Ishikawa (cell line): ENCODE measurements around the gene KREMEN1.

Experiments
- CEBPB ChIP-seq: IDR thresholded peaks from 2 replicates; pipeline ENCODE4 v1.6.1; 2012
- CREB1 ChIP-seq: IDR thresholded peaks from 2 replicates; pipeline ENCODE4 v1.6.1; 2012; ENCODE audit warnings: low read depth
- EGR1 ChIP-seq: IDR thresholded peaks from 2 replicates; pipeline ENCODE4 v1.6.1; 2012
- EP300 ChIP-seq: IDR thresholded peaks from 2 replicates; pipeline ENCODE4 v1.6.1; 2012; ENCODE audit warnings: borderline replicate concordance
- FOXM1 ChIP-seq: IDR thresholded peaks from 2 replicates; pipeline ENCODE4 v1.6.1; 2012; ENCODE audit warnings: low read depth, borderline replicate concordance
- NFIC ChIP-seq: IDR thresholded peaks from 2 replicates; pipeline ENCODE4 v1.6.1; 2012
- RAD21 ChIP-seq: IDR thresholded peaks from 2 replicates; pipeline ENCODE4 v1.6.1; 2012; ENCODE audit warnings: low read depth
- TAF1 ChIP-seq: IDR thresholded peaks from 2 replicates; pipeline ENCODE4 v1.6.1; 2012; ENCODE audit warnings: low read depth, mild to moderate bottlenecking
- TCF12 ChIP-seq: IDR thresholded peaks from 2 replicates; pipeline ENCODE4 v1.6.1; 2012; ENCODE audit warnings: low read depth
- TEAD4 ChIP-seq: IDR thresholded peaks from 2 replicates; pipeline ENCODE4 v1.6.1; 2012
- YY1 ChIP-seq: IDR thresholded peaks from 2 replicates; pipeline ENCODE4 v1.6.1; 2012; ENCODE audit warnings: low read depth
- ZBTB7A ChIP-seq: IDR thresholded peaks from 2 replicates; pipeline ENCODE4 v1.6.1; 2012; ENCODE audit warnings: low read depth
- TF ChIP-seq, protein P1 (sequence below): IDR thresholded peaks from 2 replicates; pipeline ENCODE4 v1.6.1; 2012
- TF ChIP-seq, protein P2 (sequence below): IDR thresholded peaks from 2 replicates; pipeline ENCODE4 v1.6.1; 2012
- TF ChIP-seq, protein P3 (sequence below): IDR thresholded peaks from 2 replicates; pipeline ENCODE4 v1.6.1; 2012; ENCODE audit warnings: low read depth, mild to moderate bottlenecking

The KREMEN1 gene

DNA sequence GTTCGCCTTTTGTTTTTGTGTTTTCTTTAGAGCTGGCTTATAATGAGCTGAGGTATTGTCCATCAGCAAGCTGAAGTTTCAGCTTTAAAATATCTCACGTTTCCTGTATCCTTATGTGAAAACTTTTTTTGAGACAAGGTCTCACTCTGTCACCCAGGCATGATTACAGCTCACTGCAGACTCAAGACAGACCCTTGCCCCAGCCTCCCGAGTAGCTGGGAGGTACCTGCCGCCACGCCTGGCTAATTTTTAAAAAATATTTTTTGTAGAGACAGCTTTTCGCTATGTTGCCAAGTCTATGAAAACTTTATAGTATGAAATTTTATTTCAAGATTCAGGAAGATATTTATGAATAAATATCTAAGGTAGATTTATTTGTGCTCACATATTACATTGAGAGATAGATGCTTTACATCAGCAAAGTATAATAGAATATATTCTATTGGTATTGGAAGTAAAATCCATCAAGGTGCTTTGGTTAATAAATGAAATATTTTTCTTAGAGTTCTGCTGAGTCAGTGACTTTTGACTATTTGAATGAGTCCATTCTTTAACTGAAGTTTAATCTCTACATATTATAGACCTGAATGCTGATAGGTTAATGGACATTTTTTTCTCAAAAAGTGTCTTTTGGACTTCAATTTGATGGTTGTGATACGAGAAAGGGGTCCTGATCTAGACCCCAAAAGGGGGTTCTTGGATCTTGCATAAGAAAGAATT lies 10.2 kb downstream of the KREMEN1 start:
- TF ChIP-seq RAD21 (no peak), ZBTB7A (no peak), CREB1 (no peak), FOXM1 (no peak), TEAD4 (no peak), TCF12 (no peak), EGR1 (no peak), YY1 (no peak), TAF1 (no peak), NFIC (no peak)
- TF ChIP-seq, protein P1, sequence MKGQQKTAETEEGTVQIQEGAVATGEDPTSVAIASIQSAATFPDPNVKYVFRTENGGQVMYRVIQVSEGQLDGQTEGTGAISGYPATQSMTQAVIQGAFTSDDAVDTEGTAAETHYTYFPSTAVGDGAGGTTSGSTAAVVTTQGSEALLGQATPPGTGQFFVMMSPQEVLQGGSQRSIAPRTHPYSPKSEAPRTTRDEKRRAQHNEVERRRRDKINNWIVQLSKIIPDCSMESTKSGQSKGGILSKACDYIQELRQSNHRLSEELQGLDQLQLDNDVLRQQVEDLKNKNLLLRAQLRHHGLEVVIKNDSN = no peak
- TF ChIP-seq, protein P2, sequence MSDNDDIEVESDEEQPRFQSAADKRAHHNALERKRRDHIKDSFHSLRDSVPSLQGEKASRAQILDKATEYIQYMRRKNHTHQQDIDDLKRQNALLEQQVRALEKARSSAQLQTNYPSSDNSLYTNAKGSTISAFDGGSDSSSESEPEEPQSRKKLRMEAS = no peak

DNA sequence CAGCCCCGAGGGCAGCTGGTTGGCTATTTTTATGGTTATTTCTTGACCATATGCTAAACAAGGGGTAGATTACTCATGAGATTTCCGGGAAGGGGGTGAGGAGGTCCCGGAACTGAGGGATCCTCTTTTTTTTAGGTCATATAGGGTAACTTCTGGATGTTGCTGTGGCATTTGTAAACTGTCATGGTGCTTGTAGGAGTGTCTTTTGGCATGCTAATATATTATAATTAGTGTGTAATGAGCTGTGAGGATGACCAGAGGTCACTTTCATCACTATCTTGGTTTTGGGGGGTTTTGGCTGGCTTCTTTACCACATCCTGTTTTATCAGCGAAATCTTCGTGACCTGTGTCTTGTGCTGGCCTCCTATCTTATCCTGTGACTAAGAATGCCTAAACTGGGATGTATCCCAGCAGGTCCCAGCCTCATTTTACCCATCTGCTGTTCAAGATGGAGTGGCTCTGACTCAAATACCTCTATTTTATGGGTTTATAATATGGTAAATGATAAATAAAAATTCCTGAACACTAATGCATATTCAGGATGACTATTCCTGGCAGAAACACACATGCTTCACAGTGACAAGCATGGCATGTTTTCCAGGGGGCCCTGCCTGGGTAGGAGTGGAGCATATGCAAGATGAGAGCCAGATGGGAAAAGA lies 11.2 kb downstream of the KREMEN1 start:
- TF ChIP-seq FOXM1 (no peak), ZBTB7A (no peak), TAF1 (no peak), YY1 (no peak), EGR1 (no peak), CREB1 (no peak), RAD21 (no peak), EP300 (no peak), NFIC (no peak)
- TF ChIP-seq, protein P2 = no peak
- TF ChIP-seq, protein P3, sequence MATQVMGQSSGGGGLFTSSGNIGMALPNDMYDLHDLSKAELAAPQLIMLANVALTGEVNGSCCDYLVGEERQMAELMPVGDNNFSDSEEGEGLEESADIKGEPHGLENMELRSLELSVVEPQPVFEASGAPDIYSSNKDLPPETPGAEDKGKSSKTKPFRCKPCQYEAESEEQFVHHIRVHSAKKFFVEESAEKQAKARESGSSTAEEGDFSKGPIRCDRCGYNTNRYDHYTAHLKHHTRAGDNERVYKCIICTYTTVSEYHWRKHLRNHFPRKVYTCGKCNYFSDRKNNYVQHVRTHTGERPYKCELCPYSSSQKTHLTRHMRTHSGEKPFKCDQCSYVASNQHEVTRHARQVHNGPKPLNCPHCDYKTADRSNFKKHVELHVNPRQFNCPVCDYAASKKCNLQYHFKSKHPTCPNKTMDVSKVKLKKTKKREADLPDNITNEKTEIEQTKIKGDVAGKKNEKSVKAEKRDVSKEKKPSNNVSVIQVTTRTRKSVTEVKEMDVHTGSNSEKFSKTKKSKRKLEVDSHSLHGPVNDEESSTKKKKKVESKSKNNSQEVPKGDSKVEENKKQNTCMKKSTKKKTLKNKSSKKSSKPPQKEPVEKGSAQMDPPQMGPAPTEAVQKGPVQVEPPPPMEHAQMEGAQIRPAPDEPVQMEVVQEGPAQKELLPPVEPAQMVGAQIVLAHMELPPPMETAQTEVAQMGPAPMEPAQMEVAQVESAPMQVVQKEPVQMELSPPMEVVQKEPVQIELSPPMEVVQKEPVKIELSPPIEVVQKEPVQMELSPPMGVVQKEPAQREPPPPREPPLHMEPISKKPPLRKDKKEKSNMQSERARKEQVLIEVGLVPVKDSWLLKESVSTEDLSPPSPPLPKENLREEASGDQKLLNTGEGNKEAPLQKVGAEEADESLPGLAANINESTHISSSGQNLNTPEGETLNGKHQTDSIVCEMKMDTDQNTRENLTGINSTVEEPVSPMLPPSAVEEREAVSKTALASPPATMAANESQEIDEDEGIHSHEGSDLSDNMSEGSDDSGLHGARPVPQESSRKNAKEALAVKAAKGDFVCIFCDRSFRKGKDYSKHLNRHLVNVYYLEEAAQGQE = no peak
- TF ChIP-seq, protein P1 = no peak

DNA sequence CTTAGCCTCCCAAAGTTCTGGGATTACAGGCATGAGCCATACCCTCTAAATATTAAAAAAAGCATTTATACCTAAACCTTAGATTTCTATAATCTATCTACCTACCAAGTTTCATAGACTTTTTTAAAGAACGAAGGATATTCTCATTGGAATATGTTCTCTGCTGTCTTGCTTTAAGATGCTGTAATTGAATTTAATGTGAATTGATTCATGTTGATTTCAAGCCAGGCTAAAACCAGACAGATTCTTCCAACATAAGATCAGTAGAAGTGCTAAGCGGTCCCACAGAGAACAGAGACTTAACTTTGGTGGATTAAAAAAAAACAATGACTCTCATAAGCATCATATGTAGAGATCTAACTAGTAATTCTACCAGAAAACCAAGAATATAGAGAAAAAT lies 14.2 kb downstream of the KREMEN1 start:
- TF ChIP-seq YY1 (no peak), CREB1 (no peak), TEAD4 (no peak), EGR1 (no peak), ZBTB7A (no peak), TCF12 (no peak), RAD21 (no peak), EP300 (no peak), FOXM1 (no peak), NFIC (no peak), TAF1 (no peak), CEBPB (no peak)
- TF ChIP-seq, protein P1 = no peak
- TF ChIP-seq, protein P2 = no peak
- TF ChIP-seq, protein P3 = no peak

DNA sequence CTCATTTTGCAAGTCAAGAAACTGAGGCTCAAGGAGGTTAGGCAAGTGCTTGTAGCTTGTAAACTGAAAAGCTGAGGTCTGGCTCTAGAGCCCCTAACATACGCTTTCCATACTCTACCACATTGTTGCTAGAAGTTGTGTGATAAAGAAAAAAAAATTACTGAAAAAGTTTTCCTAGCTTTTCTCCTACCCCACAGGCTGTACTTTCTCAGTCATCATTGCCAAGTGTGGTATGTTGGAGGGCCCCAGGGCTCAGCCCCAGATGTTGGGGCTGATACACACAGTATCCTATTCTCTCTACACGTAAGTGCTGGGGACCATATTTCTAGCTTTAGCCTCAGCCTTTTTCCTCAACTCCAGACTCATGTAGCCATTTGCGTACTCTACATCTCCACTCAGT lies 16.0 kb downstream of the KREMEN1 start:
- TF ChIP-seq EP300 (no peak), ZBTB7A (no peak), TAF1 (no peak), RAD21 (no peak)
- TF ChIP-seq, protein P3 = no peak
- TF ChIP-seq, protein P1 = no peak
